Measurements from ENCODE around the gene UGT1A10.
"Not testable (repeated sequence)": the region's sequence is repeated elsewhere in the genome, so short reads cannot be mapped to it uniquely, and the experiment has no call there.

Gene UGT1A10

DNA sequence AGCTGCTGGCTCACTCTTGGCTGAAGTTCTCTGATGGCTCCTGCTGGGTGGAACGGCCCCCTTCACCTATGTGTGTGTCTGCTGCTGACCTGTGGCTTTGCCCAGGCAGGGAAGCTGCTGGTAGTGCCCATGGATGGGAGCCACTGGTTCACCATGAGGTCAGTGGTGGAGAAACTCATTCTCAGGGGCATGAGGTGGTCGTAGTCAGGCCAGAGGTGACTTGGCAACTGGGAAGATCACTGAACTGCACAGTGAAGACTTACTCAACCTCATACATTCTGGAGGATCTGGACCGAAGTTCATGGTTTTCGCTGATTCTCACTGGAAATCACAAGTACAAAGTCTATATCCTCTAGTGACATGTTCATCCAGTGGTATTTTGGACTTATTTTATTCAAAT, 32.7 kb upstream of the UGT1A10 start:
- no peak for TF ChIP-seq CTCF (IDR thresholded peaks at IDR 0.05; ENCODE audit: low read depth, low read length, missing control alignments)
- no peak overlapping the region for H3K4me3 ChIP-seq (ENCODE audit: low read depth, low read length)
- no peak for DNase-seq (ENCODE audit: low read depth)
- in situ Hi-C loops (cut with HindIII; ENCODE audit: low sequenced_read_pairs) = no loop called here

DNA sequence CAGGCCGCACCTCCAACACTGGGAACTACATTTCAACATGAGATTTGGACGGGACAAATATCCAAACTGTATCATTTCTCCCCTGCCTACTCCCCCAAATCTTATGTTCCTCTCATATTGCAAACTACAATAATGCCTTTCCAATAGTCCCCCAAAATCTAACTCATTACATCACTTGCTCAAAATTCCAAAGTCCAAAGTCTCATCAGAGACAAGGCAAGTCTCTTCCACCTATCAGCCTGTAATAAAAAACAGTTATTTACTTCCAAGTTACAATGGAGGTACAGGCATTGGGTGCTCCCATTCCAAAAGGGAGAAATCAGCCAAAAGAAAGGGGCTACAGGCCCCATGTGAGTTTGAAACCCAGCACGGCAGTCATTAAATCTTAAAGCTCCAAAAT, 31.4 kb upstream of the UGT1A10 start:
- in situ Hi-C loops (cut with HindIII; ENCODE audit: low sequenced_read_pairs) = no loop called here
- no peak for TF ChIP-seq CTCF (IDR thresholded peaks at IDR 0.05; ENCODE audit: low read depth, low read length, missing control alignments)

DNA sequence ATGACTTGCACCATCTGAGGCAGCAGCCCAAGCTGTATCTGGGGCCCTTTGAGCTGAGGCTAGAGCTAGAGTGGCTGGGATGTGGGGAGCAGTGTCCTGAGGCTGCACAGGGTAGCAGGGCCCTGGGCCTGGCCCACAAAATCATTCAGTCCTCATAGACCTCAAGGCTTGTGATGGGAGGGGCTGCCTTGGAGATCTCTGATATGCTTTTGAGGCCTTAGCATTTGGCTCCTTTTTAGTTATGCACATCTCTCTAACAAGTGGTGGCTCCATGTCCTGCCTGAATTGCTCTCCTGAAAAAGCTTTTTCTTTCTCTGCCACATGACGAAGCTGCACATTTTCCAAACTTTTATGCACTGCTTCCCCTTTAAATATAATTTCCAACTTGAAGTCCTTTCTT, 30.6 kb upstream of the UGT1A10 start:
- DNase-seq (ENCODE audit: low read depth) = no peak
- no peak for TF ChIP-seq CTCF (IDR thresholded peaks at IDR 0.05; ENCODE audit: low read depth, low read length, missing control alignments)
- H3K4me3 ChIP-seq (ENCODE audit: low read depth, low read length) = no peak overlapping the region
- in situ Hi-C loops (cut with HindIII; ENCODE audit: low sequenced_read_pairs) = no loop called here

More for the DNA sequence above, 31.4 kb upstream of the UGT1A10 start:
- no peak for DNase-seq (ENCODE audit: low read depth)
- H3K4me3 ChIP-seq (ENCODE audit: low read depth, low read length) = no peak overlapping the region

- in situ Hi-C loops (cut with HindIII; ENCODE audit: low sequenced_read_pairs) = no loop called here
- H3K4me3 ChIP-seq (ENCODE audit: low read depth, low read length) = no peak overlapping the region
- DNase-seq (ENCODE audit: low read depth) = no peak
- no peak for TF ChIP-seq CTCF (IDR thresholded peaks at IDR 0.05; ENCODE audit: low read depth, low read length, missing control alignments)
Observed at GRCh38 chr2:233611284-233611683, 25.0 kb upstream of the UGT1A10 start.

GRCh38 chr2:233617476-233617875, 18.8 kb upstream of the UGT1A10 start, which contains the start of gene UGT1A8:
UGT1A8 (plus strand) TSS chr2:233617633; CDS start chr2:233617708, 75 bp downstream.
- H3K4me3 ChIP-seq (ENCODE audit: low read depth, low read length); in situ Hi-C loops (cut with HindIII; ENCODE audit: low sequenced_read_pairs); DNase-seq (ENCODE audit: low read depth): not testable (repeated sequence)

DNA sequence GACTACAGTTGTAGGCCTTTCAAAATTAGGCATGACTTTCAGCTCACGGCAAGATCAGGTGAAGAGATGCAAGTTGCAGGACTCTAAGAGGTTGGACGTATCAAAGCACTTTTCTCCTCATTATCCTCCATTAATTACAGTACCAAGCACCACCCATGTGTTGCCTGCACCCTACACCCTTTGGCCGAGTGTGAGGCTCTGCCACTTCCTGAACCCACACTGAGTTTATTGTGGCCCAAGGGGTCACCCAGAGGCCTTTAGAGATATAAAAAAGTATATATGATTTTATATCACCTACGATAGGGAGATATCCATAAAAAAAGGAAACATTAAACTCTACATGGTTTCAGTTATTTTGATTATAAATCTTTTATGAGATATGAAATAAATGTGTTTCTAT, 16.0 kb upstream of the UGT1A10 start:
- in situ Hi-C loops (cut with HindIII; ENCODE audit: low sequenced_read_pairs) = no loop called here
- TF ChIP-seq CTCF (IDR thresholded peaks at IDR 0.05; ENCODE audit: low read depth, low read length, missing control alignments) = no peak
- no peak for DNase-seq (ENCODE audit: low read depth)
- no peak overlapping the region for H3K4me3 ChIP-seq (ENCODE audit: low read depth, low read length)

- not testable (repeated sequence) for DNase-seq (ENCODE audit: low read depth)
Observed at GRCh38 chr2:233621863-233622262, 14.4 kb upstream of the UGT1A10 start.

More at GRCh38 chr2:233621863-233622262, 14.4 kb upstream of the UGT1A10 start:
- H3K4me3 ChIP-seq (ENCODE audit: low read depth, low read length); in situ Hi-C loops (cut with HindIII; ENCODE audit: low sequenced_read_pairs): not testable (repeated sequence)
